PFSK-1 (cell line): Measurements from ENCODE around the gene PIP4P1.

Source experiments
- FOXP2 ChIP-seq: optimal IDR thresholded peaks from 2 replicates; pipeline ENCODE3; 2011; ENCODE audit warnings: borderline replicate concordance, control low read depth, inconsistent platforms; ENCODE audit not compliant: insufficient read depth; ENCODE audit errors: extremely low read length, extremely low read depth
- POLR2AphosphoS5 ChIP-seq: IDR thresholded peaks from 2 replicates; pipeline ENCODE4 v1.6.1; 2012; ENCODE audit warnings: low read depth, mild to moderate bottlenecking, control low read depth, low read length, moderate library complexity
- REST ChIP-seq, 2 experiments: IDR thresholded peaks; 2 replicates each; pipeline versions ENCODE4 v1.6.1 to v1.8.0; 2011 to 2012; ENCODE audit warnings: low read depth in 2 of 2, low read length in 2 of 2, control low read depth in 1 of 2, inconsistent platforms in 1 of 2, mild to moderate bottlenecking in 1 of 2, moderate library complexity in 1 of 2; ENCODE audit not compliant: insufficient read depth in 1 of 2
- SIN3A ChIP-seq: IDR thresholded peaks from 2 replicates; pipeline ENCODE4 v1.6.1; 2012; ENCODE audit warnings: mild to moderate bottlenecking, low read length, moderate library complexity, borderline replicate concordance; ENCODE audit not compliant: insufficient read depth
- TAF1 ChIP-seq: IDR thresholded peaks from 2 replicates; pipeline ENCODE4 v1.6.1; 2012; ENCODE audit warnings: low read length, control low read depth, borderline replicate concordance; ENCODE audit not compliant: insufficient read depth

Gene PIP4P1

GRCh38 chr14:20412876-20413743, 48.1 kb downstream of the PIP4P1 start, which contains the start of gene TEP1:
TEP1 (minus strand) TSS chr14:20413501; CDS start chr14:20408439, 5,062 bp downstream.
- TF ChIP-seq POLR2AphosphoS5: peak; percentile 73; the same call in 1 of the 2 replicates
- no peak for TF ChIP-seq SIN3A
- no peak for TF ChIP-seq REST (IDR thresholded peaks at IDR 0.05; ENCODE audit: insufficient read depth in 1 of 2, low read depth in 2 of 2, low read length in 2 of 2)
- TF ChIP-seq TAF1: no peak
- TF ChIP-seq FOXP2: no peak

- no peak for TF ChIP-seq SIN3A
- no peak for TF ChIP-seq FOXP2
- no peak for TF ChIP-seq REST (IDR thresholded peaks at IDR 0.05; ENCODE audit: insufficient read depth in 1 of 2, low read depth in 2 of 2, low read length in 2 of 2)
- no peak for TF ChIP-seq POLR2AphosphoS5
- no peak for TF ChIP-seq TAF1
Measured at GRCh38 chr14:20412411-20412810, 48.8 kb downstream of the PIP4P1 start.

- TF ChIP-seq FOXP2 (no peak), SIN3A (no peak), POLR2AphosphoS5 (no peak), TAF1 (no peak), REST (IDR thresholded peaks at IDR 0.05; ENCODE audit: insufficient read depth in 1 of 2, low read depth in 2 of 2, low read length in 2 of 2) (no peak)
Measured at GRCh38 chr14:20409226-20409625, 52.0 kb downstream of the PIP4P1 start.
